ENCODE measurements around the gene PLAAT4.

GRCh38 chr11:63532117-63532516 is 4.5 kb upstream of the PLAAT4 start:
- TF ChIP-seq CTCF (conservative IDR thresholded peaks at IDR 0.05; ENCODE audit: low read length) (no peak), EZH2phosphoT487 (IDR thresholded peaks at IDR 0.05; ENCODE audit: borderline replicate concordance, low read depth, low read length) (no peak)

Data from OCI-LY7 (cell line).